Smooth muscle cell (in vitro differentiated cells): ENCODE results near the gene PRPF4. TPM values are rescaled to one million over a fixed set of nuclear protein-coding genes. Genes with fewer than 3 reads are reported as not detected.
A peak's percentile ranks its signal among the peaks of the same experiment; 100 is the strongest.

Source experiments
- DNase-seq: peaks from one replicate; lab custom pipeline; 2025; ENCODE audit not compliant: unreplicated experiment; lab: John Stamatoyannopoulos, UW
- H2AFZ ChIP-seq: fragments of 200-600 bp; sonication (generic); 2 replicates; pipeline ENCODE4 v1.6.0; 2016; ENCODE audit warnings: antibody characterized with exemption, low read depth, mild to moderate bottlenecking
- H3F3A ChIP-seq: fragments of 200-600 bp; sonication (generic); 2 replicates; pipeline ENCODE4 v1.6.0; 2017; ENCODE audit warnings: antibody characterized with exemption, low read depth
- H3K27ac ChIP-seq: fragments of 200-600 bp; sonication (generic); 2 replicates; pipeline ENCODE4 v1.5.1; 2016; ENCODE audit warnings: low read depth, mild to moderate bottlenecking
- H3K27me3 ChIP-seq: fragments of 200-600 bp; sonication (generic); 2 replicates; pipeline ENCODE4 v1.6.1; 2016; ENCODE audit warnings: low read depth, mild to moderate bottlenecking
- H3K36me3 ChIP-seq: fragments of 200-600 bp; sonication (generic); 2 replicates; pipeline ENCODE4 v1.5.1; 2016; ENCODE audit warnings: low read depth
- H3K4me1 ChIP-seq: fragments of 200-600 bp; sonication (generic); 2 replicates; pipeline ENCODE4 v1.5.1; 2016; ENCODE audit warnings: low read depth
- H3K4me2 ChIP-seq: fragments of 200-600 bp; sonication (generic); 2 replicates; pipeline ENCODE4 v1.6.0; 2016; ENCODE audit warnings: mild to moderate bottlenecking
- H3K4me3 ChIP-seq: fragments of 200-600 bp; sonication (generic); 2 replicates; pipeline ENCODE4 v1.5.1; 2016; ENCODE audit warnings: mild to moderate bottlenecking
- H3K79me2 ChIP-seq: fragments of 200-600 bp; sonication (generic); 2 replicates; pipeline ENCODE4 v1.6.0; 2016; ENCODE audit warnings: low read depth, mild to moderate bottlenecking
- H3K9ac ChIP-seq: fragments of 200-600 bp; sonication (generic); 2 replicates; pipeline ENCODE4 v1.6.0; 2016; ENCODE audit warnings: low read depth
- H3K9me3 ChIP-seq: fragments of 200-600 bp; sonication (generic); replicated peaks from 2 replicates; pipeline ENCODE4 v1.5.1; 2016; ENCODE audit warnings: low read depth
- H4K20me1 ChIP-seq: fragments of 200-600 bp; sonication (generic); 2 replicates; pipeline ENCODE4 v1.6.0; 2016; ENCODE audit warnings: low read depth
- CTCF ChIP-seq: fragments of 200-600 bp; sonication (generic); IDR thresholded peaks from 2 replicates; pipeline ENCODE4 v1.5.1; 2017; ENCODE audit warnings: borderline replicate concordance, mild to moderate bottlenecking, antibody characterized with exemption; ENCODE audit not compliant: insufficient read depth, poor library complexity, severe bottlenecking
- WGBS: methylation state at CpG from one replicate; pipeline ENCODE4 v1.1.7; 2016; ENCODE audit warnings: low lambda C conversion rate; 5-methylcytosine and 5-hydroxymethylcytosine counted together
- polyA plus RNA-seq: library from polyadenylated mRNA; unstranded; fragments of >200 nt; fragmentation: Nextera tagmentation; extraction: Ambion mirVana; gene quantifications from 2 replicates; pipeline ENCODE4 v1.2.1, GENCODE V29; 2016
- total RNA-seq: library from RNA; depleted of rRNA; stranded (reverse); fragments of >200 nt; gene quantifications from 2 replicates; pipeline ENCODE4 v1.2.3, GENCODE V29; 2014

The PRPF4 gene
- total and polyA plus RNA-seq, 2 experiments from 2014 or later, result 18.5 to 22.2 TPM

GRCh38 chr9:113340011-113340699, 64.7 kb downstream of the PRPF4 start, which contains the start of gene WDR31:
Gene WDR31 (minus strand): TSS chr9:113340275. CDS start chr9:113332022, 8,253 bp downstream.
- Histone ChIP-seq H3K9me3 (no peaks in the 10 kb centered on the region), H3K27ac (peak within 1 kb of the TSS; percentile 76), H4K20me1 (no peaks in the 10 kb centered on the region), H3K9ac (peak within 1 kb of the TSS; percentile 68), H3K4me3 (peak within 1 kb of the TSS; percentile 77), H3K4me2 (peak within 1 kb of the TSS; percentile 97), H2AFZ (peak within 1 kb of the TSS; percentile 94), H3K79me2 (no peaks in the 10 kb centered on the region), H3K4me1 (peaks cover 3% of the 10 kb centered on the region), H3K27me3 (no peaks in the 10 kb centered on the region), H3F3A (no peaks in the 10 kb centered on the region), H3K36me3 (no peaks in the 10 kb centered on the region)
- 1% methylated on average over 45 of the region's 46 CpGs for WGBS
- peak; percentile 69 for DNase-seq
- no peak for TF ChIP-seq CTCF

GRCh38 chr9:113341712-113342410, 66.4 kb downstream of the PRPF4 start:
- H3K27ac ChIP-seq, result peak overlapping the region; percentile 37
- H3K4me1 ChIP-seq, result peaks cover 3% of the 10 kb centered on the region
- no peak overlapping the region for H3K4me3 ChIP-seq
- no peaks in the 10 kb centered on the region for H3K27me3 ChIP-seq
- DNase-seq, result no peak
- H3K36me3 ChIP-seq, result no peaks in the 10 kb centered on the region
- H3K9ac ChIP-seq, result no peak overlapping the region
- H3K9me3 ChIP-seq, result no peaks in the 10 kb centered on the region
- H3F3A ChIP-seq, result peaks cover 5% of the 10 kb centered on the region
- no peaks in the 10 kb centered on the region for H3K79me2 ChIP-seq
- H3K4me2 ChIP-seq, result no peak overlapping the region
- no peak overlapping the region for H2AFZ ChIP-seq
- 77% methylated on average over 9 of the region's 9 CpGs for WGBS
- H4K20me1 ChIP-seq, result no peaks in the 10 kb centered on the region
- TF ChIP-seq CTCF, result no peak

Other genes with a start within 250 kb of the PRPF4 start
- gene ZFP37, start 218.9 kb upstream of the PRPF4 start, total RNA-seq, result 8.2 and 9.0 TPM in 2 replicates
- 2.2 and 2.5 TPM in 2 replicates for gene ZFP37, start 218.9 kb upstream of the PRPF4 start, polyA plus RNA-seq
- gene SLC31A2, start 124.7 kb upstream of the PRPF4 start, total RNA-seq, result 4.8 and 8.7 TPM in 2 replicates
- gene SLC31A2, start 124.7 kb upstream of the PRPF4 start, polyA plus RNA-seq, result 7.6 and 9.1 TPM in 2 replicates
- 22.6 and 27.9 TPM in 2 replicates for gene FKBP15, start 54.4 kb upstream of the PRPF4 start, total RNA-seq
- 12.3 and 13.0 TPM in 2 replicates for gene FKBP15, start 54.4 kb upstream of the PRPF4 start, polyA plus RNA-seq
- gene SLC31A1, start 54.1 kb upstream of the PRPF4 start, total RNA-seq, result 34.7 and 39.1 TPM in 2 replicates
- 28.1 and 35.8 TPM in 2 replicates for gene SLC31A1, start 54.1 kb upstream of the PRPF4 start, polyA plus RNA-seq
- gene CDC26, start 86 bp upstream of the PRPF4 start, total RNA-seq, result 44.8 and 49.3 TPM in 2 replicates
- gene CDC26, start 86 bp upstream of the PRPF4 start, polyA plus RNA-seq, result 59.8 and 61.8 TPM in 2 replicates
- 0.09 and 2.3 TPM in 2 replicates for gene RNF183, start 27.7 kb downstream of the PRPF4 start, total RNA-seq
- 0.66 TPM in 1 of 2 replicates, not detected in the other for gene RNF183, start 27.7 kb downstream of the PRPF4 start, polyA plus RNA-seq
- gene WDR31, start 64.6 kb downstream of the PRPF4 start, total RNA-seq, result 2.2 and 2.7 TPM in 2 replicates
- gene WDR31, start 64.6 kb downstream of the PRPF4 start, polyA plus RNA-seq, result 1.2 and 1.6 TPM in 2 replicates
- gene BSPRY, start 73.9 kb downstream of the PRPF4 start, total RNA-seq, result 0.36 and 0.67 TPM in 2 replicates
- 0.27 and 2.3 TPM in 2 replicates for gene BSPRY, start 73.9 kb downstream of the PRPF4 start, polyA plus RNA-seq
- gene HDHD3, start 101.3 kb downstream of the PRPF4 start, total RNA-seq, result 2.9 and 6.7 TPM in 2 replicates
- gene HDHD3, start 101.3 kb downstream of the PRPF4 start, polyA plus RNA-seq, result 12.5 and 18.9 TPM in 2 replicates
- gene ALAD, start 125.6 kb downstream of the PRPF4 start, total RNA-seq, result 6.2 and 7.1 TPM in 2 replicates
- 15.4 and 22.4 TPM in 2 replicates for gene ALAD, start 125.6 kb downstream of the PRPF4 start, polyA plus RNA-seq
- 33.7 and 40.8 TPM in 2 replicates for gene POLE3, start 135.0 kb downstream of the PRPF4 start, total RNA-seq
- gene POLE3, start 135.0 kb downstream of the PRPF4 start, polyA plus RNA-seq, result 35.3 and 39.0 TPM in 2 replicates
- gene C9orf43, start 135.1 kb downstream of the PRPF4 start, total RNA-seq, result 2.0 TPM in 1 of 2 replicates, not detected in the other
- gene C9orf43, start 135.1 kb downstream of the PRPF4 start, polyA plus RNA-seq, result not detected in 2 replicates
- gene RGS3, start 188.1 kb downstream of the PRPF4 start, total RNA-seq, result 43.8 and 58.4 TPM in 2 replicates
- gene RGS3, start 188.1 kb downstream of the PRPF4 start, polyA plus RNA-seq, result 94.5 and 108 TPM in 2 replicates